ENCODE measurements around the gene CABCOCO1. TPM values are rescaled to one million over a fixed set of nuclear protein-coding genes. Genes with fewer than 3 reads are reported as not detected.

The CABCOCO1 gene
- polyA plus RNA-seq, 1 experiment, result 1.1 TPM

GRCh38 chr10:61779950-61780659 is 117.4 kb downstream of the CABCOCO1 start:
- Histone ChIP-seq H3K9me3 (ENCODE audit: control insufficient read depth, insufficient read depth, low read length) (no peaks in the 10 kb centered on the region), H3K27me3 (ENCODE audit: control insufficient read depth, insufficient read depth, low read length) (no peaks in the 10 kb centered on the region), H3K27ac (ENCODE audit: low read depth, low read length) (no peak overlapping the region), H3K4me3 (ENCODE audit: low read depth, low read length) (no peak overlapping the region)
- ChIA-PET CTCF (interaction anchor here (0.6 to 1.6 kb wide), 2 partner anchors 11 to 29 kb away, joined by 3 to 5 read pairs; no protein-coding TSS in a partner anchor), POLR2A (no interaction called here)
- no peak for TF ChIP-seq CTCF (IDR thresholded peaks at IDR 0.05; ENCODE audit: low read depth, low read length)
- DNase-seq (ENCODE audit: low read depth, low spot score), result no peak

GRCh38 chr10:61780732-61781131 is 118.0 kb downstream of the CABCOCO1 start:
- DNase-seq (ENCODE audit: low read depth, low spot score), result no peak
- no peak overlapping the region for H3K27ac ChIP-seq (ENCODE audit: low read depth, low read length)
- H3K4me3 ChIP-seq (ENCODE audit: low read depth, low read length), result no peak overlapping the region
- no peaks in the 10 kb centered on the region for H3K9me3 ChIP-seq (ENCODE audit: control insufficient read depth, insufficient read depth, low read length)
- ChIA-PET CTCF (interaction anchor here (0.6 to 1.6 kb wide), 3 partner anchors 12 to 1698 kb away, joined by 3 to 5 read pairs (median 3); no protein-coding TSS in a partner anchor), POLR2A (no interaction called here)
- TF ChIP-seq CTCF (IDR thresholded peaks at IDR 0.05; ENCODE audit: low read depth, low read length), result no peak
- H3K27me3 ChIP-seq (ENCODE audit: control insufficient read depth, insufficient read depth, low read length), result no peaks in the 10 kb centered on the region

- no peaks in the 10 kb centered on the region for H3K27me3 ChIP-seq (ENCODE audit: control insufficient read depth, insufficient read depth, low read length)
- no peak for DNase-seq (ENCODE audit: low read depth, low spot score)
- H3K4me3 ChIP-seq (ENCODE audit: low read depth, low read length), result no peak overlapping the region
- ChIA-PET CTCF (no interaction called here), POLR2A (no interaction called here)
- H3K27ac ChIP-seq (ENCODE audit: low read depth, low read length), result no peak overlapping the region
- no peak for TF ChIP-seq CTCF (IDR thresholded peaks at IDR 0.05; ENCODE audit: low read depth, low read length)
- no peaks in the 10 kb centered on the region for H3K9me3 ChIP-seq (ENCODE audit: control insufficient read depth, insufficient read depth, low read length)
Measured at GRCh38 chr10:61781969-61782403, 119.3 kb downstream of the CABCOCO1 start.

GRCh38 chr10:61784354-61785133 is 121.8 kb downstream of the CABCOCO1 start:
- no peak for TF ChIP-seq CTCF (IDR thresholded peaks at IDR 0.05; ENCODE audit: low read depth, low read length)
- no peaks in the 10 kb centered on the region for H3K9me3 ChIP-seq (ENCODE audit: control insufficient read depth, insufficient read depth, low read length)
- CTCF ChIA-PET, result no interaction called here
- H3K4me3 ChIP-seq (ENCODE audit: low read depth, low read length), result no peak overlapping the region
- no peak overlapping the region for H3K27ac ChIP-seq (ENCODE audit: low read depth, low read length)
- POLR2A ChIA-PET, result no interaction called here
- DNase-seq (ENCODE audit: low read depth, low spot score), result no peak
- H3K27me3 ChIP-seq (ENCODE audit: control insufficient read depth, insufficient read depth, low read length), result no peaks in the 10 kb centered on the region

Data from AG04450 (cell line).